Prostate gland (tissue), 2 donors: ENCODE measurements around the gene GULP1.

Experiments
- POLR2A ChIP-seq: fragments of 450-650 bp; IDR thresholded peaks from one replicate; pipeline ENCODE4 v1.6.1; 2016; ENCODE audit warnings: antibody characterized with exemption, mild to moderate bottlenecking
- TF ChIP-seq, protein P1 (sequence below), 4 experiments: fragments of 200-600 bp in 2 of 4; fragments of 450-650 bp in 2 of 4; sonication (generic) in 2 of 4; IDR thresholded peaks; 1 replicate in 3 of 4; 2 replicates in 1 of 4; pipeline ENCODE4 v1.5.1; 2016 to 2019; ENCODE audit warnings: antibody characterized with exemption in 4 of 4, mild to moderate bottlenecking in 2 of 4, moderate library complexity in 2 of 4

DNA sequence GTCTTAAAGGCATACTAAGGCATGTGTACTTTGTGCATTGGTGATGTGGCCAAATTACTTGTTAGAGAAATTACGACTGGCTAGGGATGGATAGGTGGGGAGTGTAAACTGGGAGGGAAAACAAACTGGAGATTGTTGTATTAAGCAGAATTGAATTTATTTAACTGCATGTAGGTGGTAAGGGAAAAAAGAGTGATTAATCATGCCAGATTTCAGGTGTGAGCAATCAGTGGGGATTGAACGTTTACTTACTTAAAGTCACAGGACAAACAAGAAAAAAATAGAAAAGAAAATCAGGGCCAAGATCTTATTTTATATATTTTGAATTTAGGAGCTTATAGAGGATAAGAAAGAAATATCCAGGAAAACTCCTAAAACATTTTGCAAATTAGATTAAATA, 88.6 kb downstream of the GULP1 start:
- TF ChIP-seq, protein P1, sequence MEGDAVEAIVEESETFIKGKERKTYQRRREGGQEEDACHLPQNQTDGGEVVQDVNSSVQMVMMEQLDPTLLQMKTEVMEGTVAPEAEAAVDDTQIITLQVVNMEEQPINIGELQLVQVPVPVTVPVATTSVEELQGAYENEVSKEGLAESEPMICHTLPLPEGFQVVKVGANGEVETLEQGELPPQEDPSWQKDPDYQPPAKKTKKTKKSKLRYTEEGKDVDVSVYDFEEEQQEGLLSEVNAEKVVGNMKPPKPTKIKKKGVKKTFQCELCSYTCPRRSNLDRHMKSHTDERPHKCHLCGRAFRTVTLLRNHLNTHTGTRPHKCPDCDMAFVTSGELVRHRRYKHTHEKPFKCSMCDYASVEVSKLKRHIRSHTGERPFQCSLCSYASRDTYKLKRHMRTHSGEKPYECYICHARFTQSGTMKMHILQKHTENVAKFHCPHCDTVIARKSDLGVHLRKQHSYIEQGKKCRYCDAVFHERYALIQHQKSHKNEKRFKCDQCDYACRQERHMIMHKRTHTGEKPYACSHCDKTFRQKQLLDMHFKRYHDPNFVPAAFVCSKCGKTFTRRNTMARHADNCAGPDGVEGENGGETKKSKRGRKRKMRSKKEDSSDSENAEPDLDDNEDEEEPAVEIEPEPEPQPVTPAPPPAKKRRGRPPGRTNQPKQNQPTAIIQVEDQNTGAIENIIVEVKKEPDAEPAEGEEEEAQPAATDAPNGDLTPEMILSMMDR (IDR thresholded peaks at IDR 0.05), result no peak
- TF ChIP-seq POLR2A, result no peak
